Ishikawa (cell line): ENCODE measurements around the gene MRS2.

Source experiments
- CREB1 ChIP-seq: IDR thresholded peaks from 2 replicates; pipeline ENCODE4 v1.6.1; 2012; ENCODE audit warnings: low read depth
- EGR1 ChIP-seq: IDR thresholded peaks from 2 replicates; pipeline ENCODE4 v1.6.1; 2012
- EP300 ChIP-seq: IDR thresholded peaks from 2 replicates; pipeline ENCODE4 v1.6.1; 2012; ENCODE audit warnings: borderline replicate concordance
- TAF1 ChIP-seq: IDR thresholded peaks from 2 replicates; pipeline ENCODE4 v1.6.1; 2012; ENCODE audit warnings: low read depth, mild to moderate bottlenecking

GRCh38 chr6:24440897-24441598 is 38.3 kb downstream of the MRS2 start:
- TF ChIP-seq EP300 (no peak), EGR1 (no peak), TAF1 (no peak), CREB1 (no peak)
